ENCODE data around the gene DTNB.

Gene DTNB

GRCh38 chr2:25532521-25532920 lies 140.9 kb downstream of the DTNB start:
- H3K4me3 ChIP-seq (replicated peaks; ENCODE audit: low read depth, low read length): no peak overlapping the region
- no peak for DNase-seq (ENCODE audit: low read depth)
- TF ChIP-seq, protein P1, sequence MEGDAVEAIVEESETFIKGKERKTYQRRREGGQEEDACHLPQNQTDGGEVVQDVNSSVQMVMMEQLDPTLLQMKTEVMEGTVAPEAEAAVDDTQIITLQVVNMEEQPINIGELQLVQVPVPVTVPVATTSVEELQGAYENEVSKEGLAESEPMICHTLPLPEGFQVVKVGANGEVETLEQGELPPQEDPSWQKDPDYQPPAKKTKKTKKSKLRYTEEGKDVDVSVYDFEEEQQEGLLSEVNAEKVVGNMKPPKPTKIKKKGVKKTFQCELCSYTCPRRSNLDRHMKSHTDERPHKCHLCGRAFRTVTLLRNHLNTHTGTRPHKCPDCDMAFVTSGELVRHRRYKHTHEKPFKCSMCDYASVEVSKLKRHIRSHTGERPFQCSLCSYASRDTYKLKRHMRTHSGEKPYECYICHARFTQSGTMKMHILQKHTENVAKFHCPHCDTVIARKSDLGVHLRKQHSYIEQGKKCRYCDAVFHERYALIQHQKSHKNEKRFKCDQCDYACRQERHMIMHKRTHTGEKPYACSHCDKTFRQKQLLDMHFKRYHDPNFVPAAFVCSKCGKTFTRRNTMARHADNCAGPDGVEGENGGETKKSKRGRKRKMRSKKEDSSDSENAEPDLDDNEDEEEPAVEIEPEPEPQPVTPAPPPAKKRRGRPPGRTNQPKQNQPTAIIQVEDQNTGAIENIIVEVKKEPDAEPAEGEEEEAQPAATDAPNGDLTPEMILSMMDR (IDR thresholded peaks at IDR 0.05; ENCODE audit: low read length, missing control alignments): no peak

- DNase-seq (ENCODE audit: low read depth): no peak
- TF ChIP-seq, protein P1 (IDR thresholded peaks at IDR 0.05; ENCODE audit: low read length, missing control alignments): no peak
- H3K4me3 ChIP-seq (replicated peaks; ENCODE audit: low read depth, low read length): no peak overlapping the region
Observed at GRCh38 chr2:25529034-25529433, 144.3 kb downstream of the DTNB start.

DNA sequence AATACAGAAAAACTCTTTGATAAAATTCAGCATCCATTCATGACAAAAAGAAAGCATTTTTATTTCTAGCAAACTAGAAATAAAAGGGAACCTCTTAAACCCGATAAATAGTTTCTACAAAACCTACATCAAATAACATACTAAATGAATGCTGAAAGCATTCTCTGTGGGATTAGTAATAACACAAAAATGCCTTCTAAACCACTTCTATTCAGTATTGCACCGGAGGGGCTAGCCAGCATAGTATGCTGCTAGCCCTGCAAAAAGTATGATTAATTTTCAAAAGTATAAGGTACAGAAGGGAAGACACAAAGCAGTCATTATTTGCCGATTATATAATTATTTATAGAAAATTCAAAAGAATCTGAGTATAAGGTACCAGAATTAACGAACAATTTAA lies 145.2 kb downstream of the DTNB start:
- DNase-seq (ENCODE audit: low read depth): peak; percentile 61
- no peak overlapping the region for H3K4me3 ChIP-seq (replicated peaks; ENCODE audit: low read depth, low read length)
- TF ChIP-seq, protein P1 (IDR thresholded peaks at IDR 0.05; ENCODE audit: low read length, missing control alignments): no peak

GRCh38 chr2:25524507-25524906 lies 148.9 kb downstream of the DTNB start:
- TF ChIP-seq, protein P1 (IDR thresholded peaks at IDR 0.05; ENCODE audit: low read length, missing control alignments): no peak
- DNase-seq (ENCODE audit: low read depth): no peak
- no peak overlapping the region for H3K4me3 ChIP-seq (replicated peaks; ENCODE audit: low read depth, low read length)

- DNase-seq (ENCODE audit: low read depth): no peak
- TF ChIP-seq, protein P1 (IDR thresholded peaks at IDR 0.05; ENCODE audit: low read length, missing control alignments): no peak
- H3K4me3 ChIP-seq (replicated peaks; ENCODE audit: low read depth, low read length): no peak overlapping the region
Observed at GRCh38 chr2:25523060-25523459, 150.3 kb downstream of the DTNB start.

DNA sequence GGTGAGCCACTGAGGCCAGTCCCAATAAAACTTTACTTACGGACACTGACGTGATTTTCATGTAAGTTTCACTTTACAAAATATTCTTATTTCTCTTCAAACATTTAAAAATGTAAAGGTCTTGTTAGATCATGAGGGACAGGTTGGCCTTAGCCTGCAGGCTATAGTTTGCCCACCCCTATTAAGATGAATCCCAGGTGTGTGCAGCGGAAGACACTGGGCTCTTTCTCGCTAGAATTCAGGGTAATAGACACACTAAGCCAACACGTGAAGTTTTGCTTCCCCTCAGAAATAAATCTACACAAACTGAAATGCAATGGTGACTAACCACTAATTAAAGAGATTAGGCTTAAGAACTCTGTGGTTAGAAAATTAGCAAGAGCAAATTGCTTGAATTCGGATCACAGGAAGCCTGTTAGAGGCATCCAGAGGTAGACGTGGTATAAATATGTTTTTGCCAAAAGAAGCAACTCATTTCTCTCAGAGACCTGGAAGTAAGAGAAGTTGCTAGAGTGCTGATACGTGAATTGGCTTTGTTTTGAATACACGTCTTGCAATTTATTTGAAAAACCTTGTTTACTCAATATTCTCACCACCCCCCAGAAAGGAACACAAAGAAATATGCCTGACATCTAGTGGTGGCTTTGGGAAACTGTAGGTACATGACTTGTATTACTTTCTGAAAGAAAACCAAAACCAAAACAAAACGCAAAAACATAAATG lies 151.6 kb downstream of the DTNB start:
- TF ChIP-seq, protein P1 (IDR thresholded peaks at IDR 0.05; ENCODE audit: low read length, missing control alignments): peak; percentile 88
- H3K4me3 ChIP-seq (replicated peaks; ENCODE audit: low read depth, low read length): peak overlapping the region; percentile 35
- peak; percentile 91 for DNase-seq (ENCODE audit: low read depth)

GRCh38 chr2:25521126-25521525 lies 152.3 kb downstream of the DTNB start:
- no peak for DNase-seq (ENCODE audit: low read depth)
- TF ChIP-seq, protein P1 (IDR thresholded peaks at IDR 0.05; ENCODE audit: low read length, missing control alignments): no peak

More at GRCh38 chr2:25521126-25521525, 152.3 kb downstream of the DTNB start:
- H3K4me3 ChIP-seq (replicated peaks; ENCODE audit: low read depth, low read length): no peak overlapping the region

Measured in fibroblast of pulmonary artery (primary cell).